HCT116 (cell line): ENCODE data around the gene WNT7B. TPM values are rescaled to one million over a fixed set of nuclear protein-coding genes. Genes with fewer than 3 reads are reported as not detected.

Source experiments
- ATAC-seq: fragments of 200-7000 bp; cut with Tn5 transposase; 2 replicates; pipeline ENCODE4 v1.9.1; 2020; ENCODE audit warnings: mild to moderate bottlenecking, moderate library complexity
- BruUV-seq: library from RNA; stranded (reverse); fragments of 400-500 nt; replicated peaks from 2 replicates; lab custom pipeline; 2021; lab: Mats Ljungman, UMichigan
- CTCF ChIA-PET: fragments of 300-600 bp; sonication (Branson Sonifier 250); formaldehyde crosslinking; loops from one replicate; lab custom pipeline; 2021; ENCODE audit warnings: antibody characterized with exemption; lab: Charles Lee
- POLR2A ChIA-PET: fragments of 300-600, 350-600 bp; sonication (Branson Sonifier 250); formaldehyde crosslinking; loops from one replicate; lab custom pipeline; 2021; ENCODE audit warnings: antibody characterized with exemption; lab: Charles Lee
- RAD21 ChIA-PET, 2 experiments: fragments of 300-600 bp; sonication (Branson Sonifier 250); formaldehyde crosslinking; loops; one replicate each; lab custom pipeline; 2023; ENCODE audit warnings: low total read pairs in 2 of 2; ENCODE audit not compliant: uncharacterized antibody in 2 of 2, unreplicated experiment in 2 of 2, low non-redundant PET in 1 of 2; lab: Charles Lee
- DNase-seq: peaks from one replicate; pipeline ENCODE4 v3.0.0-alpha.2; 2010; ENCODE audit warnings: low read depth, low spot score
- H2AFZ ChIP-seq: fragments of 200-600 bp; shearing (Covaris generic), sonication (generic); 2 replicates; pipeline ENCODE4 v1.6.1; 2017; ENCODE audit warnings: low read depth, mixed run types, mixed read lengths, antibody characterized with exemption, low read length; ENCODE audit not compliant: poor library complexity, severe bottlenecking
- H3K27ac ChIP-seq: 2 replicates; pipeline ENCODE4 v1.5.1; 2012; ENCODE audit warnings: low read depth, low read length
- H3K27me3 ChIP-seq: fragments of 200-600 bp; sonication (generic); 2 replicates; pipeline ENCODE4 v1.6.1; 2016; ENCODE audit warnings: mixed run types, low read length, mixed read lengths; ENCODE audit not compliant: insufficient read depth
- H3K36me3 ChIP-seq, 2 experiments: fragments of 200-500 bp in 1 of 2; fragments of 200-600 bp in 1 of 2; sonication (Bioruptor generic) in 1 of 2; sonication (generic) in 1 of 2; 2 replicates each; pipeline versions ENCODE4 v1.5.1 to v1.6.1; 2014 to 2016; ENCODE audit warnings: low read length in 2 of 2, inconsistent platforms in 1 of 2, mixed read lengths in 1 of 2, mixed run types in 1 of 2; ENCODE audit not compliant: insufficient read depth in 2 of 2, control insufficient read depth in 1 of 2
- H3K4me1 ChIP-seq, 2 experiments: fragments of 200-600 bp in 1 of 2; sonication (generic) in 1 of 2; 2 replicates each; pipeline versions ENCODE4 v1.5.1 to v1.6.1; 2012 to 2017; ENCODE audit warnings: low read length in 2 of 2, inconsistent platforms in 1 of 2, mild to moderate bottlenecking in 1 of 2, mixed read lengths in 1 of 2, mixed run types in 1 of 2, moderate library complexity in 1 of 2; ENCODE audit not compliant: insufficient read depth in 2 of 2, control insufficient read depth in 1 of 2
- H3K4me2 ChIP-seq: fragments of 200-600 bp; sonication (generic); 2 replicates; pipeline ENCODE4 v1.6.1; 2017; ENCODE audit warnings: mixed run types, low read length, mixed read lengths
- H3K4me3 ChIP-seq, 2 experiments: fragments of 200-600 bp in 1 of 2; sonication (generic) in 1 of 2; replicated peaks in 1 of 2; 2 replicates each; pipeline ENCODE4 v1.5.1; 2011 to 2016; ENCODE audit warnings: low read length in 2 of 2, control low read depth in 1 of 2, low read depth in 1 of 2, mild to moderate bottlenecking in 1 of 2, mixed read lengths in 1 of 2, mixed run types in 1 of 2
- H3K79me2 ChIP-seq: fragments of 200-600 bp; sonication (generic); 2 replicates; pipeline ENCODE4 v1.6.1; 2017; ENCODE audit warnings: mild to moderate bottlenecking, mixed run types, low read length, moderate library complexity, mixed read lengths; ENCODE audit not compliant: insufficient read depth
- H3K9ac ChIP-seq: fragments of 200-600 bp; sonication (generic); 2 replicates; pipeline ENCODE4 v1.6.1; 2016; ENCODE audit warnings: low read length, mixed read lengths
- H3K9me2 ChIP-seq: fragments of 200-600 bp; sonication (generic), shearing (Covaris generic); 2 replicates; pipeline ENCODE4 v1.6.1; 2017; ENCODE audit warnings: mixed run types, mild to moderate bottlenecking, moderate library complexity; ENCODE audit not compliant: insufficient read depth
- H3K9me3 ChIP-seq, 2 experiments: fragments of 200-500 bp in 1 of 2; fragments of 200-600 bp in 1 of 2; sonication (Bioruptor generic) in 1 of 2; sonication (generic) in 1 of 2; 2 replicates each; pipeline ENCODE4 v1.6.1; 2014 to 2017; ENCODE audit warnings: low read length in 2 of 2, mixed read lengths in 2 of 2, inconsistent platforms in 1 of 2, low read depth in 1 of 2, mild to moderate bottlenecking in 1 of 2, mixed run types in 1 of 2, moderate library complexity in 1 of 2; ENCODE audit not compliant: control insufficient read depth in 1 of 2, insufficient read depth in 1 of 2
- H4K20me1 ChIP-seq: fragments of 200-600 bp; sonication (generic), shearing (Covaris generic); 2 replicates; pipeline ENCODE4 v1.6.1; 2017; ENCODE audit warnings: mixed run types, mild to moderate bottlenecking, moderate library complexity; ENCODE audit not compliant: insufficient read depth
- CEBPB ChIP-seq: IDR thresholded peaks from 2 replicates; pipeline ENCODE4 v1.6.1; 2012; ENCODE audit warnings: low read depth
- JUND ChIP-seq: IDR thresholded peaks from 2 replicates; pipeline ENCODE4 v1.6.1; 2012
- POLR2A ChIP-seq: IDR thresholded peaks from 2 replicates; pipeline ENCODE4 v1.7.0; 2011; ENCODE audit warnings: borderline replicate concordance; ENCODE audit not compliant: insufficient read depth, insufficient read length; ENCODE audit errors: extremely low read depth
- RAD21 ChIP-seq: IDR thresholded peaks from 2 replicates; pipeline ENCODE4 v1.6.1; 2012; ENCODE audit warnings: low read depth, mild to moderate bottlenecking
- TCF7L2 ChIP-seq: IDR thresholded peaks from 2 replicates; pipeline ENCODE4 v1.7.0; 2011; ENCODE audit warnings: borderline replicate concordance, inconsistent platforms; ENCODE audit not compliant: insufficient read depth, insufficient read length; ENCODE audit errors: extremely low read depth
- ZFX ChIP-seq: fragments of 450-650 bp; IDR thresholded peaks from 2 replicates; pipeline ENCODE4 v1.6.1; 2017
- intact Hi-C: fragments of 100-400 bp; cut with micrococcal nuclease; formaldehyde crosslinking; loops from 2 replicates; pipeline ENCODE4 v1.10.0; 2022
- total RNA-seq: library from RNA; stranded (reverse); gene quantifications from one replicate; pipeline ENCODE4 v1.2.1, GENCODE V29; 2021; ENCODE audit not compliant: unreplicated experiment
- TF ChIP-seq, protein P1 (sequence below): IDR thresholded peaks from 2 replicates; pipeline ENCODE4 v1.6.1; 2011; ENCODE audit warnings: mild to moderate bottlenecking, low read length, moderate library complexity; ENCODE audit not compliant: insufficient replicate concordance; ENCODE audit errors: extremely low read depth
- TF ChIP-seq, protein P2 (sequence below): IDR thresholded peaks from 2 replicates; pipeline ENCODE4 v1.6.1; 2012; ENCODE audit warnings: low read depth

The WNT7B gene
- total RNA-seq, 1 experiment from 2014 or later: 10.5 TPM

DNA sequence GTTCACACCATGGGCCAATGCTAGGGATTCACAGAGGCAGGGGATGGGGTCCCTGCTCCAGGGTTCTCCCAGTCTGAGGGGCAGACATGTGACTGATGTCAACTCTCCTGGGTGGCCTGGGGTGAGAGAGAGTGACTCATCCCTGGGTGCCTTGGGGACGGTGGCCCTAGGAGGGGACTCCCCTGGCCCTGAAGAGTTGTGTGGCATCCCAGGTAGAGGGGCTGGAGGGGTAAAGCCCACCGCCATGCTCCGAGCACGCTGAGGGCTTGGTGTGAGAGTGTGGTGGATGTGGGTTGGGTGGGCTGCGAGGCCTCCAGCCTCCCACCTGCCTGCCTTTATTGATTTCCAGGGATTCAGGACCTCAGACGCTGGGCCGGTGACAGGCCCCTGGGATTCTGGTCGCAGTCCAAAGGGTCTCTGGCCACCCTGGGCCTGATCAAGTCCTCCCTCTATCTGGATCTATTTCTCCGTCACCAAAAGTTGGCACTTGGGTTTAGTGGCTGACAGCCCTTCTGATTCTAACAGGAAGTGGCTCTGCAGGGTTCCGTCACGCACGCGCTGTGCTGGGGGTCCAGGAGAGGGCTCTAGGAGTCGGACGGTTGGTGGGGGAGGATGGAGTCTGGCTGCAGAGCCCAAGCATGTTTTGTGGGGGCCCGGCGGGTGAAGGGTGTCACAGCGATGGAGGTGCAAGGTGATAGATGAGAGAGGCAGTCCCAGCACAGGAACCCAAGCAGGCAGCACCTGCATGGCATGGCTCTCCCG lies 27.3 kb upstream of the WNT7B start:
- peaks cover 0 to under 1% of the 10 kb centered on the region in 2 experiments; a peak in 1 of 4 replicates for H3K9me3 ChIP-seq
- no peak for ATAC-seq
- intact Hi-C loops: no loop called here
- H2AFZ ChIP-seq: no peak overlapping the region
- TF ChIP-seq, protein P1, sequence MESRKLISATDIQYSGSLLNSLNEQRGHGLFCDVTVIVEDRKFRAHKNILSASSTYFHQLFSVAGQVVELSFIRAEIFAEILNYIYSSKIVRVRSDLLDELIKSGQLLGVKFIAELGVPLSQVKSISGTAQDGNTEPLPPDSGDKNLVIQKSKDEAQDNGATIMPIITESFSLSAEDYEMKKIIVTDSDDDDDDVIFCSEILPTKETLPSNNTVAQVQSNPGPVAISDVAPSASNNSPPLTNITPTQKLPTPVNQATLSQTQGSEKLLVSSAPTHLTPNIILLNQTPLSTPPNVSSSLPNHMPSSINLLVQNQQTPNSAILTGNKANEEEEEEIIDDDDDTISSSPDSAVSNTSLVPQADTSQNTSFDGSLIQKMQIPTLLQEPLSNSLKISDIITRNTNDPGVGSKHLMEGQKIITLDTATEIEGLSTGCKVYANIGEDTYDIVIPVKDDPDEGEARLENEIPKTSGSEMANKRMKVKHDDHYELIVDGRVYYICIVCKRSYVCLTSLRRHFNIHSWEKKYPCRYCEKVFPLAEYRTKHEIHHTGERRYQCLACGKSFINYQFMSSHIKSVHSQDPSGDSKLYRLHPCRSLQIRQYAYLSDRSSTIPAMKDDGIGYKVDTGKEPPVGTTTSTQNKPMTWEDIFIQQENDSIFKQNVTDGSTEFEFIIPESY: no peak
- no peak for TF ChIP-seq JUND
- no peak for TF ChIP-seq ZFX
- no peak for TF ChIP-seq RAD21
- TF ChIP-seq, protein P2, sequence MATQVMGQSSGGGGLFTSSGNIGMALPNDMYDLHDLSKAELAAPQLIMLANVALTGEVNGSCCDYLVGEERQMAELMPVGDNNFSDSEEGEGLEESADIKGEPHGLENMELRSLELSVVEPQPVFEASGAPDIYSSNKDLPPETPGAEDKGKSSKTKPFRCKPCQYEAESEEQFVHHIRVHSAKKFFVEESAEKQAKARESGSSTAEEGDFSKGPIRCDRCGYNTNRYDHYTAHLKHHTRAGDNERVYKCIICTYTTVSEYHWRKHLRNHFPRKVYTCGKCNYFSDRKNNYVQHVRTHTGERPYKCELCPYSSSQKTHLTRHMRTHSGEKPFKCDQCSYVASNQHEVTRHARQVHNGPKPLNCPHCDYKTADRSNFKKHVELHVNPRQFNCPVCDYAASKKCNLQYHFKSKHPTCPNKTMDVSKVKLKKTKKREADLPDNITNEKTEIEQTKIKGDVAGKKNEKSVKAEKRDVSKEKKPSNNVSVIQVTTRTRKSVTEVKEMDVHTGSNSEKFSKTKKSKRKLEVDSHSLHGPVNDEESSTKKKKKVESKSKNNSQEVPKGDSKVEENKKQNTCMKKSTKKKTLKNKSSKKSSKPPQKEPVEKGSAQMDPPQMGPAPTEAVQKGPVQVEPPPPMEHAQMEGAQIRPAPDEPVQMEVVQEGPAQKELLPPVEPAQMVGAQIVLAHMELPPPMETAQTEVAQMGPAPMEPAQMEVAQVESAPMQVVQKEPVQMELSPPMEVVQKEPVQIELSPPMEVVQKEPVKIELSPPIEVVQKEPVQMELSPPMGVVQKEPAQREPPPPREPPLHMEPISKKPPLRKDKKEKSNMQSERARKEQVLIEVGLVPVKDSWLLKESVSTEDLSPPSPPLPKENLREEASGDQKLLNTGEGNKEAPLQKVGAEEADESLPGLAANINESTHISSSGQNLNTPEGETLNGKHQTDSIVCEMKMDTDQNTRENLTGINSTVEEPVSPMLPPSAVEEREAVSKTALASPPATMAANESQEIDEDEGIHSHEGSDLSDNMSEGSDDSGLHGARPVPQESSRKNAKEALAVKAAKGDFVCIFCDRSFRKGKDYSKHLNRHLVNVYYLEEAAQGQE: no peak
- TF ChIP-seq TCF7L2: no peak
- no peak for TF ChIP-seq CEBPB
- TF ChIP-seq POLR2A: no peak
- TF ChIP-seq, all 23 proteins: peak for 0
- Histone ChIP-seq H4K20me1 (no peaks in the 10 kb centered on the region), H3K36me3 (no peaks in the 10 kb centered on the region), H3K9me2 (no peaks in the 10 kb centered on the region), H3K79me2 (no peaks in the 10 kb centered on the region), H3K27me3 (no peaks in the 10 kb centered on the region), H3K9ac (no peak overlapping the region), H3K4me2 (no peak overlapping the region), H3K4me1 (peaks cover 25 to 46% of the 10 kb centered on the region in 2 experiments), H3K4me3 (no peak overlapping the region), H3K27ac (no peak overlapping the region)
- CTCF ChIA-PET: interaction anchor here (3.8 kb wide), 1 partner anchor 114 kb away, joined by 151 read pairs; no protein-coding TSS in a partner anchor
- BruUV-seq: no TSS peak
- POLR2A ChIA-PET: no interaction called here
- no peak for DNase-seq
- RAD21 ChIA-PET: no interaction called here
